GM10248 (cell line): ENCODE data around the gene SPRR2D.

Experiments used
- CTCF ChIA-PET: fragments of 300-600 bp; sonication (Branson Sonifier 250); formaldehyde crosslinking; extraction: SDS; loops from one replicate; lab custom pipeline; 2021; ENCODE audit warnings: antibody characterized with exemption; lab: Yijun Ruan, JAX
- POLR2A ChIA-PET: fragments of 350-650 bp; sonication (Branson Sonifier 250); formaldehyde crosslinking; extraction: SDS; loops from one replicate; lab custom pipeline; 2020; ENCODE audit warnings: antibody characterized with exemption; lab: Yijun Ruan, JAX
- DNase-seq: peaks from one replicate; pipeline ENCODE4 v3.0.0; 2012; ENCODE audit errors: extremely low spot score
- TF ChIP-seq, protein P1 (sequence below): IDR thresholded peaks from 2 replicates; pipeline ENCODE4 v1.5.1; 2012; ENCODE audit warnings: mild to moderate bottlenecking, low read depth; ENCODE audit errors: extremely low read depth, missing control alignments, control extremely low read depth

The SPRR2D gene

DNA sequence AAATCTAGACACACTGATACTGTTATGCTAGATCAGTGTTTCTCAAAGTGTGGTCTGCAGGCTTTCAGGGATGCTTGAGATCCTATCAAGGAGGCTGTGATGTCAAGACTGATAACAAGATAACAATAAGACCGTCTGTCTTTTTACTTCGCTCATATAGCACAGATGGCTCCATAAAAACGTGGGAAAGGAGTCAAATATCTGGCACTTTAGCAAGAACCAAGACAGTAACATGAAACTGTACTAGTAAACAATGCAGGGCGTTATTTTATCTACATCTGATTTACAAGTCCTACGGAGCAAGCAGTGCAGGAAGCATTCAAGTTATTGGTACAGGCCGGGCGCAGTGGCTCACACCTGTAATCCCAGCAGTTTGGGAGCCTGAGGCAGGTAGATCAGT, 43.0 kb downstream of the SPRR2D start:
- ChIA-PET POLR2A (no interaction called here), CTCF (no interaction called here)
- TF ChIP-seq, protein P1, sequence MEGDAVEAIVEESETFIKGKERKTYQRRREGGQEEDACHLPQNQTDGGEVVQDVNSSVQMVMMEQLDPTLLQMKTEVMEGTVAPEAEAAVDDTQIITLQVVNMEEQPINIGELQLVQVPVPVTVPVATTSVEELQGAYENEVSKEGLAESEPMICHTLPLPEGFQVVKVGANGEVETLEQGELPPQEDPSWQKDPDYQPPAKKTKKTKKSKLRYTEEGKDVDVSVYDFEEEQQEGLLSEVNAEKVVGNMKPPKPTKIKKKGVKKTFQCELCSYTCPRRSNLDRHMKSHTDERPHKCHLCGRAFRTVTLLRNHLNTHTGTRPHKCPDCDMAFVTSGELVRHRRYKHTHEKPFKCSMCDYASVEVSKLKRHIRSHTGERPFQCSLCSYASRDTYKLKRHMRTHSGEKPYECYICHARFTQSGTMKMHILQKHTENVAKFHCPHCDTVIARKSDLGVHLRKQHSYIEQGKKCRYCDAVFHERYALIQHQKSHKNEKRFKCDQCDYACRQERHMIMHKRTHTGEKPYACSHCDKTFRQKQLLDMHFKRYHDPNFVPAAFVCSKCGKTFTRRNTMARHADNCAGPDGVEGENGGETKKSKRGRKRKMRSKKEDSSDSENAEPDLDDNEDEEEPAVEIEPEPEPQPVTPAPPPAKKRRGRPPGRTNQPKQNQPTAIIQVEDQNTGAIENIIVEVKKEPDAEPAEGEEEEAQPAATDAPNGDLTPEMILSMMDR: no peak
- DNase-seq: no peak

DNA sequence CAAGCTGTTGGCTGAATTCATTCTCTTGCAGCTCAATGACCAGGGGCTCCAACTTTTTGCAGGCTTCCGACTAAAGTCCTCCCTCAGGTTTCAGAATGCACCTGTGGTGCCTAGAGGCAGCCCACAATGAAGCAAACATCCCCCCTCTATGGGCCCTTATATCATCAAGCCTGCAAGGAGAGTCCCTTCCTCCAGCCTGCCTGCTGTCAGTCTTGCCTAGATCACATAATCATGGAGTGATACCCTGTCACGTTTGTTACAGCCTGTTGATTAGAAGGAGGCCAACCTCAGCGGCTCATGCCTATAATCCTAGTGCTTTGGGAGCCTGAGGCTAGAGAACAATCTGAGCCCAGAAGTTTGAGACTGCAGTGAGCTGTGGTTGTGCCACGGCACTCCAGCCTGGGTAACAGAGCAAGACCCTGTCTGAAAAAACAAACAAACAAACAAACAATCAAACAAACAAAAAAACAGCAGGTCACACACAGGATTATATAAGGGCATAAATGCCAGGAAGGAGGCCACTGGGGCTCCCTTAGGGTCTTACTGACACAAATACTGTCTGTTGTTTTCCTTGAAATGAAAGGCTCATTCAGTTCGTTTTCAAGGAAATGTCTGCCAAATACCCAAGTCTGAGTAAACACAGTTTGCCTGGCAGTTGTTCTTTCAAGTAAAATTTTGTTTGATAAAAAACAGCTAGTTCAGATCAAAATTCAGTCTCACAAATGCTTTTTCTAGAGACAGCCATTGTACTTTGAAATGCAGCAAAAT, 44.1 kb downstream of the SPRR2D start:
- CTCF ChIA-PET: no interaction called here
- TF ChIP-seq, protein P1: no peak
- no peak for DNase-seq
- POLR2A ChIA-PET: no interaction called here

DNA sequence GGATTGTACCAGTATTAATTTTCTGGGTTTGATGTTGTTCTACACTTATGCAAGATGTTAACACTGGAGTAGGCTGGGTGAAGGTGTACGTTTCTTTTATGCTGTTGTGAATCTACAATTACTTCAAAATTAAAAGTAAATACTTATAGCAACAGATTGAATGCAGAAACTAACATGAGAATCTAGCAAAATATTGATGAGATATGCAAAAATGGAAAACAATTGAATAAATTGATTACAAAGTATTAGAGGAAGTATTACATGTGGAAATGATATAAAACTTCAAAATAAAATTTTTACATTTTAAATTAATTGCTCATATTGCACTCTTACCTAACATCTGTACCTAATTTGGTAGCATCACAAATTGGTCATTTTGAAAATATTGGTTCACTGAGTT, 45.1 kb downstream of the SPRR2D start:
- ChIA-PET CTCF (no interaction called here), POLR2A (no interaction called here)
- TF ChIP-seq, protein P1: no peak
- DNase-seq: no peak

DNA sequence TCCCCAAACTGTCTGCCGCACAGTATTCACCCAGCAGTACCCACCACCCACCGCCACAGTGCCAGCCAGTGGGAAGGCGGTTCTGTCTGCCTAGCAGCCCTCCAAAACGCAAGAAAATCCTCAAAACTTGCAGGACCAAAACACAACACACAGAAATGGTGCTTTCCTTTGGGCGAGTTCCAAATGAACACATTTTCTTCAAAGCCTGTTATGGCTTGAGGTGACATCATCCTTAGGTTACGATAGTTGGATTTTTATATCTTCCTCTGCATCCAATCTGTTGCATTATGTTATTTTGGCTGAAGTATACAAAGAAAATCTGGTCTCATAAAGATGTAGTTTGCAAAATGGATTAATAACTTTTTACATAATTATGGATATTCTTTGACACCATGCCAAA, 47.7 kb downstream of the SPRR2D start:
- POLR2A ChIA-PET: no interaction called here

More for the DNA sequence above, 47.7 kb downstream of the SPRR2D start:
- TF ChIP-seq, protein P1: no peak
- CTCF ChIA-PET: no interaction called here
- no peak for DNase-seq
